K562 (cell line): ENCODE measurements around the gene NTM. TPM values are rescaled to one million over a fixed set of nuclear protein-coding genes. Genes with fewer than 3 reads are reported as not detected.

ENCODE experiments used
- ATAC-seq: fragments of 200-7000 bp; cut with Tn5 transposase; 3 replicates; pipeline ENCODE4 v1.9.1; 2020; ENCODE audit warnings: moderate library complexity
- BruUV-seq: library from RNA; stranded (reverse); fragments of 400-500 nt; replicated peaks from 2 replicates; lab custom pipeline; 2021; lab: Mats Ljungman, UMichigan
- CTCF ChIA-PET: fragments of 300-600 bp; formaldehyde crosslinking; extraction: SDS; loops from one replicate; lab custom pipeline; 2021; ENCODE audit warnings: low intra/inter-chr PET ratio; lab: Yijun Ruan, JAX
- POLR2A ChIA-PET: fragments of 300-600, 350-650 bp; sonication (Branson Sonifier 250); formaldehyde crosslinking; extraction: SDS; loops from one replicate; lab custom pipeline; 2021; ENCODE audit warnings: antibody characterized with exemption, inconsistent platforms; lab: Yijun Ruan, JAX
- DNase-seq, 4 experiments: peaks; one replicate each; pipeline versions ENCODE4 v3.0.0 to v3.0.0-alpha.2; 2011 to 2018; ENCODE audit warnings: low spot score in 3 of 4, mixed read lengths in 3 of 4; ENCODE audit errors: extremely low read depth in 1 of 4
- FAIRE-seq: peaks from 2 replicates; lab custom pipeline; 2011; peaks lifted over from hg19 to GRCh38; lab: Jason Lieb, UNC
- H2AFZ ChIP-seq: 2 replicates; pipeline ENCODE4 v1.6.0; 2011; ENCODE audit warnings: low read depth, low read length, control low read depth, inconsistent platforms
- H3K27ac ChIP-seq: fragments of 200-600 bp; 3 replicates; pipeline ENCODE4 v1.8.0; 2011; ENCODE audit warnings: low read depth, mild to moderate bottlenecking, control low read depth, inconsistent platforms, low read length, moderate library complexity, mixed read lengths; ENCODE audit errors: extremely low read depth
- H3K27me3 ChIP-seq, 2 experiments: fragments of 300-600 bp in 1 of 2; 2 replicates in 1 of 2; 3 replicates in 1 of 2; pipeline versions ENCODE4 v1.6.0 to v1.8.0; 2011; ENCODE audit warnings: inconsistent platforms in 2 of 2, low read length in 2 of 2, mild to moderate bottlenecking in 1 of 2, mixed read lengths in 1 of 2, moderate library complexity in 1 of 2; ENCODE audit not compliant: control insufficient read depth in 2 of 2, insufficient read depth in 2 of 2
- H3K36me3 ChIP-seq: fragments of 300-600 bp; 3 replicates; pipeline ENCODE4 v1.8.0; 2011; ENCODE audit warnings: mild to moderate bottlenecking, low read length, inconsistent platforms; ENCODE audit not compliant: control insufficient read depth, insufficient read depth
- H3K4me1 ChIP-seq, 2 experiments: fragments of 200-600 bp in 1 of 2; replicated peaks in 1 of 2; 2 replicates in 1 of 2; 3 replicates in 1 of 2; pipeline versions ENCODE4 v1.5.1 to v1.8.0; 2011; ENCODE audit warnings: inconsistent platforms in 2 of 2, low read length in 2 of 2, mild to moderate bottlenecking in 1 of 2, mixed read lengths in 1 of 2, moderate library complexity in 1 of 2; ENCODE audit not compliant: control insufficient read depth in 2 of 2, insufficient read depth in 2 of 2
- H3K4me2 ChIP-seq: 2 replicates; pipeline ENCODE4 v1.6.1; 2011; ENCODE audit warnings: low read length, control low read depth, inconsistent platforms, mixed read lengths; ENCODE audit not compliant: insufficient read depth
- H3K4me3 ChIP-seq: fragments of 200-600 bp; sonication (generic), shearing (Covaris generic); 2 replicates; pipeline ENCODE4 v1.5.1; 2016; ENCODE audit warnings: control low read depth, inconsistent platforms
- H3K79me2 ChIP-seq: fragments of 200-600 bp; 3 replicates; pipeline ENCODE4 v1.8.0; 2011; ENCODE audit warnings: low read length, inconsistent platforms; ENCODE audit not compliant: control insufficient read depth, insufficient read depth
- H3K9ac ChIP-seq, 2 experiments: 2 replicates each; pipeline versions ENCODE4 v1.6.0 to v1.6.1; 2011; ENCODE audit warnings: low read depth in 2 of 2, low read length in 2 of 2, control low read depth in 1 of 2, inconsistent platforms in 1 of 2, mild to moderate bottlenecking in 1 of 2, mixed read lengths in 1 of 2; ENCODE audit not compliant: insufficient read depth in 1 of 2
- H3K9me1 ChIP-seq: one replicate; pipeline ENCODE4 v1.6.0; 2011; ENCODE audit warnings: inconsistent platforms, mild to moderate bottlenecking, low read length, moderate library complexity; ENCODE audit not compliant: control insufficient read depth, insufficient read depth
- H3K9me3 ChIP-seq: replicated peaks from 2 replicates; pipeline ENCODE4 v1.5.1; 2011; ENCODE audit warnings: low read depth, low read length, inconsistent platforms; ENCODE audit not compliant: control insufficient read depth, insufficient read depth
- H4K20me1 ChIP-seq: replicated peaks from 2 replicates; pipeline ENCODE4 v1.6.1; 2011; ENCODE audit warnings: low read length, inconsistent platforms, mixed read lengths; ENCODE audit not compliant: control insufficient read depth, insufficient read depth
- C11orf30 ChIP-seq: fragments of 450-650 bp; IDR thresholded peaks from 2 replicates; pipeline ENCODE4 v1.6.1; 2016; ENCODE audit warnings: low read depth, mild to moderate bottlenecking
- E2F3 ChIP-seq: fragments of 250-450 bp; sonication (Bioruptor Pico); IDR thresholded peaks from 2 replicates; pipeline ENCODE4 v1.4.0; 2020; ENCODE audit warnings: mild to moderate bottlenecking
- ESRRA ChIP-seq: fragments of 450-650 bp; IDR thresholded peaks from 2 replicates; pipeline ENCODE4 v1.6.1; 2014; ENCODE audit warnings: low read depth, mild to moderate bottlenecking, moderate library complexity, borderline replicate concordance
- JUND ChIP-seq, 2 experiments: IDR thresholded peaks; 2 replicates in 1 of 2; 3 replicates in 1 of 2; pipeline ENCODE4 v1.6.1; 2011; ENCODE audit warnings: borderline replicate concordance in 2 of 2, low read depth in 2 of 2, low read length in 2 of 2, improper control_type of control experiment in 1 of 2, missing biosample characterization in 1 of 2, missing genetic modification characterization in 1 of 2, missing genetic modification reagents in 1 of 2
- KDM1A ChIP-seq, 2 experiments: fragments of 450-650 bp; IDR thresholded peaks; 2 replicates each; pipeline ENCODE4 v1.6.1; 2016; ENCODE audit warnings: mild to moderate bottlenecking in 2 of 2
- MAFF ChIP-seq: IDR thresholded peaks from 2 replicates; pipeline ENCODE4 v1.6.1; 2012; ENCODE audit warnings: low read length, improper control_type of control experiment
- MAFK ChIP-seq: IDR thresholded peaks from 2 replicates; pipeline ENCODE4 v1.6.1; 2011; ENCODE audit warnings: low read length, improper control_type of control experiment
- NEUROD1 ChIP-seq: fragments of 150-350 bp; IDR thresholded peaks from 2 replicates; pipeline ENCODE4 v1.6.1; 2014; ENCODE audit warnings: borderline replicate concordance, low read length, low read depth; ENCODE audit not compliant: partially characterized antibody
- ZNF316 ChIP-seq: fragments of 450-650 bp; IDR thresholded peaks from 2 replicates; pipeline ENCODE4 v1.6.1; 2016
- ZNF324 ChIP-seq: fragments of 250-450 bp; sonication (Bioruptor Pico); IDR thresholded peaks from 2 replicates; pipeline ENCODE4 v1.4.0; 2020; ENCODE audit warnings: mild to moderate bottlenecking
- WGBS: fragments of 100-300 bp; shearing (Covaris generic); methylation state at CpG from one replicate; pipeline ENCODE4 v1.1.6; 2016; ENCODE audit warnings: low coverage, mixed read lengths; ENCODE audit not compliant: insufficient coverage; ENCODE audit errors: missing lambda C conversion rate; 5-methylcytosine and 5-hydroxymethylcytosine counted together
- in situ Hi-C: fragments of 300-500 bp; cut with MboI; formaldehyde crosslinking; loops from 4 replicates; pipeline ENCODE4 v1.15.0; 2018; ENCODE audit warnings: inconsistent platforms, mixed read lengths
- intact Hi-C: fragments of 100-400 bp; cut with micrococcal nuclease; formaldehyde crosslinking; loops from 2 replicates; pipeline ENCODE4 v1.14.2; 2022
- polyA plus RNA-seq, 8 experiments: library from polyadenylated mRNA; depleted of rRNA in 4 of 8; stranded (reverse) in 5 of 8; unstranded in 3 of 8; fragments of >200 nt; fragmentation: Nextera tagmentation in 2 of 8; fragmentation: Illumina TruSeq in 1 of 8; extraction: Ambion mirVana in 2 of 8; extraction: Trizol in 1 of 8; gene quantifications; 2 replicates each; pipeline versions ENCODE4 v1.2.1 to v1.2.3, GENCODE V29; 2011 to 2014; ENCODE audit warnings: inconsistent platforms in 1 of 8, missing spikeins in 1 of 8
- total RNA-seq, 7 experiments: library from RNA; depleted of rRNA in 6 of 7; stranded (reverse); fragments of >200 nt in 6 of 7; fragmentation: Illumina TruSeq in 2 of 7; extraction: Trizol in 2 of 7; gene quantifications; 2 replicates each; pipeline versions ENCODE4 v1.2.1 to v1.2.3, GENCODE V29; 2011 to 2021; ENCODE audit warnings: low replicate concordance in 1 of 7
- TF ChIP-seq, protein P1 (sequence below): sonication (generic); formaldehyde crosslinking; IDR thresholded peaks from 2 replicates; pipeline ENCODE4 v1.8.0; 2022; ENCODE audit warnings: mild to moderate bottlenecking, missing genetic modification reagents
- TF ChIP-seq, protein P2 (sequence below): fragments of 450-650 bp; conservative IDR thresholded peaks from 2 replicates; pipeline ENCODE4 v1.6.1; 2016; ENCODE audit warnings: missing genetic modification characterization, low read depth, mild to moderate bottlenecking, control low read depth, missing compliant biosample characterization

The NTM gene
- total and polyA plus RNA-seq, 9 of the 15 experiments (the other 6 are each of a cell fraction or from before 2014, with no cell fraction given): not detected

DNA sequence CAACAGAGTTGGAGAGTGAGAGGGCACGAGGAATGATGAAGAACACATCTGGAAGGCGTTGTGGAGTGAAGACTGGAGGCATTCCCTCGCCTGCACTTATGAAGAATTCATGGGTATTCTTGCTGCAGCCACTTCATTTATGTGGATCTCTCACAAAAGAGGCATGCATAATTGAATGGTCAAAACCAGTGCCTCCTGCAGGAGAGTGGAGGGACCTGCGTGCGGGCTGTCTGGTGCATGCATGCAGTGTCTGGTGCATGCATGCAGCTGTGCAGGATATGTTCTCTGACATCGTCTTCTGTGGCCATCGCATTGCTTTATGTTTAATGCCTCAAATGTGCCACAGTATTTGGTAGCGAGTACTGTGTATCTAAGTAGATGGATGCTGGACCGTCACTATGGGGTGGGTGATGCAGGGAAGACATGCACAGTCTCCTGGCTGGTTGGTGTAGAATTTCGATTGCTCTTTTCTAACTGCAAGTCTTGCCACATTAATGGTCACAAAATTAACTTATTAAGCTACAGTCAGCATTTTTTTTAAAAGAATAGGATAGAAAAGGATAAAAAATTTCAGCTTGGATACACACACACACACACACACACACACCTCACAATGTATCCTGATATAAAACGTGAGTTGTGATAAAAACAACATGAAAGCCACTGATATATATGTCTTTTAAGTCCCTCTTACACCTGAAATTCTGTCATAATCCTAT, 20.9 kb upstream of the NTM start:
- no peak overlapping the region for H2AFZ ChIP-seq
- no peak overlapping the region for H3K9ac ChIP-seq
- H3K4me3 ChIP-seq: no peak overlapping the region
- no peaks in the 10 kb centered on the region for H3K9me1 ChIP-seq
- ChIA-PET POLR2A (no interaction called here), CTCF (no interaction called here)
- no peaks in the 10 kb centered on the region for H3K9me3 ChIP-seq
- H3K79me2 ChIP-seq: no peaks in the 10 kb centered on the region
- DNase-seq (no peak), FAIRE-seq (no peak), ATAC-seq (no peak)
- in situ Hi-C loops: no loop called here
- TF ChIP-seq ZNF324 (no peak), MAFF (peak; percentile 30; the same call in 1 of the 2 replicates), ZNF316 (peak; percentile 64), MAFK (peak; percentile 11; the same call in 1 of the 2 replicates), C11orf30 (peak; percentile 46), JUND (IDR thresholded peaks at IDR 0.05; ENCODE audit: borderline replicate concordance, low read depth, low read length) (no peak), JUND (tag; IDR thresholded peaks at IDR 0.05; ENCODE audit: borderline replicate concordance, low read depth, low read length) (no peak)
- no peak overlapping the region for H3K4me2 ChIP-seq
- H3K36me3 ChIP-seq: no peaks in the 10 kb centered on the region
- no peak overlapping the region for H3K27ac ChIP-seq
- intact Hi-C loops: no loop called here
- H4K20me1 ChIP-seq: no peaks in the 10 kb centered on the region
- H3K4me1 ChIP-seq: no peaks in the 10 kb centered on the region
- no peaks in the 10 kb centered on the region for H3K27me3 ChIP-seq
- under 1% methylated on average over 11 of the region's 11 CpGs for WGBS
- BruUV-seq: no TSS peak

DNA sequence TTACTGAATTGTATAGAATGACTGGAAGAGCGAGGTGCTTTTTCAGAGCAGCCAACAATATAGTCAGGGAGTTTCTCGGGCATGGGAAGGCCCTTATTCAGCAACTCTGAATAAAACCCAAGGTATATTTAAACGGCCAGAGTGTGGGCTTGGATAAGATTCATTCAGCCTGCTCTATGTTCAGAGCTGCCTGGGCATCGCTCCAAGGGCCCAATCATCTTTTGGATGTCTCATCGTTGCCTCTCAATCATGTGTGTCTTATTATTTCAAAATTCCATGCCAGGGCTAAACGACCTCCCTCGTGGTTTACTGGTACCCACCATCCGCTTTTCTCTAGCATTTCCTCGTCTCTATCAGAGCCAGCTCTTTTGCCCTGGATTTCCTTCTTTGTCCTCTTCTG, 19.5 kb upstream of the NTM start:
- FAIRE-seq (no peak), ATAC-seq (no peak)

More for the DNA sequence above, 19.5 kb upstream of the NTM start:
- H4K20me1 ChIP-seq: no peaks in the 10 kb centered on the region
- H3K9me3 ChIP-seq: no peaks in the 10 kb centered on the region
- ChIA-PET POLR2A (no interaction called here), CTCF (no interaction called here)
- H3K36me3 ChIP-seq: no peaks in the 10 kb centered on the region
- no peaks in the 10 kb centered on the region for H3K9me1 ChIP-seq
- no peak overlapping the region for H3K4me3 ChIP-seq
- H3K4me1 ChIP-seq: no peaks in the 10 kb centered on the region
- no peak for TF ChIP-seq NEUROD1
- TF ChIP-seq KDM1A (IDR thresholded peaks at IDR 0.05): no peak
- TF ChIP-seq E2F3 (CRISPR knock-in tag): no peak
- no peak for TF ChIP-seq ESRRA
- TF ChIP-seq, protein P1, sequence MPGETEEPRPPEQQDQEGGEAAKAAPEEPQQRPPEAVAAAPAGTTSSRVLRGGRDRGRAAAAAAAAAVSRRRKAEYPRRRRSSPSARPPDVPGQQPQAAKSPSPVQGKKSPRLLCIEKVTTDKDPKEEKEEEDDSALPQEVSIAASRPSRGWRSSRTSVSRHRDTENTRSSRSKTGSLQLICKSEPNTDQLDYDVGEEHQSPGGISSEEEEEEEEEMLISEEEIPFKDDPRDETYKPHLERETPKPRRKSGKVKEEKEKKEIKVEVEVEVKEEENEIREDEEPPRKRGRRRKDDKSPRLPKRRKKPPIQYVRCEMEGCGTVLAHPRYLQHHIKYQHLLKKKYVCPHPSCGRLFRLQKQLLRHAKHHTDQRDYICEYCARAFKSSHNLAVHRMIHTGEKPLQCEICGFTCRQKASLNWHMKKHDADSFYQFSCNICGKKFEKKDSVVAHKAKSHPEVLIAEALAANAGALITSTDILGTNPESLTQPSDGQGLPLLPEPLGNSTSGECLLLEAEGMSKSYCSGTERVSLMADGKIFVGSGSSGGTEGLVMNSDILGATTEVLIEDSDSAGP (CRISPR knock-in tag): no peak
- TF ChIP-seq, protein P2, sequence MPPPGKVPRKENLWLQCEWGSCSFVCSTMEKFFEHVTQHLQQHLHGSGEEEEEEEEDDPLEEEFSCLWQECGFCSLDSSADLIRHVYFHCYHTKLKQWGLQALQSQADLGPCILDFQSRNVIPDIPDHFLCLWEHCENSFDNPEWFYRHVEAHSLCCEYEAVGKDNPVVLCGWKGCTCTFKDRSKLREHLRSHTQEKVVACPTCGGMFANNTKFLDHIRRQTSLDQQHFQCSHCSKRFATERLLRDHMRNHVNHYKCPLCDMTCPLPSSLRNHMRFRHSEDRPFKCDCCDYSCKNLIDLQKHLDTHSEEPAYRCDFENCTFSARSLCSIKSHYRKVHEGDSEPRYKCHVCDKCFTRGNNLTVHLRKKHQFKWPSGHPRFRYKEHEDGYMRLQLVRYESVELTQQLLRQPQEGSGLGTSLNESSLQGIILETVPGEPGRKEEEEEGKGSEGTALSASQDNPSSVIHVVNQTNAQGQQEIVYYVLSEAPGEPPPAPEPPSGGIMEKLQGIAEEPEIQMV: no peak
- no peak overlapping the region for H3K4me2 ChIP-seq
- 0% methylated on average over 9 of the region's 9 CpGs for WGBS
- DNase-seq: no peak
- intact Hi-C loops: no loop called here
- no TSS peak for BruUV-seq
- no peaks in the 10 kb centered on the region for H3K27me3 ChIP-seq
- in situ Hi-C loops: no loop called here
- H3K9ac ChIP-seq: no peak overlapping the region
- no peak overlapping the region for H3K27ac ChIP-seq
- H3K79me2 ChIP-seq: no peaks in the 10 kb centered on the region
- H2AFZ ChIP-seq: no peak overlapping the region
